Glutamatergic neuron (in vitro differentiated cells): ENCODE measurements around the gene DBF4B. TPM values are rescaled to one million over a fixed set of nuclear protein-coding genes. Genes with fewer than 3 reads are reported as not detected.

Experiments used
- DNase-seq: peaks from one replicate; pipeline ENCODE4 v3.0.0; 2022
- H3K27ac Mint-ChIP-seq: one replicate; pipeline ENCODE4 v1.8.0; 2020; ENCODE audit warnings: mild to moderate bottlenecking, mixed read lengths, inconsistent platforms; ENCODE audit not compliant: unreplicated experiment
- H3K27me3 Mint-ChIP-seq: one replicate; pipeline ENCODE4 v1.8.0; 2020; ENCODE audit warnings: mild to moderate bottlenecking, moderate library complexity, mixed read lengths, inconsistent platforms; ENCODE audit not compliant: unreplicated experiment
- H3K36me3 Mint-ChIP-seq: one replicate; pipeline ENCODE4 v1.8.0; 2020; ENCODE audit warnings: mild to moderate bottlenecking, mixed read lengths, inconsistent platforms; ENCODE audit not compliant: unreplicated experiment
- H3K4me1 Mint-ChIP-seq: one replicate; pipeline ENCODE4 v1.8.0; 2020; ENCODE audit warnings: mild to moderate bottlenecking, low read depth, mixed read lengths, inconsistent platforms; ENCODE audit not compliant: unreplicated experiment
- H3K4me3 Mint-ChIP-seq: one replicate; pipeline ENCODE4 v1.8.0; 2020; ENCODE audit warnings: mild to moderate bottlenecking, mixed read lengths, inconsistent platforms; ENCODE audit not compliant: unreplicated experiment
- H3K9me3 Mint-ChIP-seq: one replicate; pipeline ENCODE4 v1.8.0; 2020; ENCODE audit warnings: mild to moderate bottlenecking, moderate library complexity, mixed read lengths, inconsistent platforms; ENCODE audit not compliant: unreplicated experiment
- total RNA-seq: library from RNA; stranded (reverse); fragmentation: NEBNext Ultra II Directional; extraction: Animal tissue kit (Norgen Biotek cat#: 25700); gene quantifications from one replicate; pipeline ENCODE4 v1.2.1, GENCODE V29; 2021; ENCODE audit not compliant: unreplicated experiment
- TF ChIP-seq, protein P1 (sequence below): fragments of 200-600 bp; sonication (generic); IDR thresholded peaks from one replicate; pipeline ENCODE4 v1.5.0; 2021; ENCODE audit not compliant: partially characterized antibody, unreplicated experiment

DBF4B gene
- total RNA-seq, 1 donor from 2014 or later: 15.5 TPM

DNA sequence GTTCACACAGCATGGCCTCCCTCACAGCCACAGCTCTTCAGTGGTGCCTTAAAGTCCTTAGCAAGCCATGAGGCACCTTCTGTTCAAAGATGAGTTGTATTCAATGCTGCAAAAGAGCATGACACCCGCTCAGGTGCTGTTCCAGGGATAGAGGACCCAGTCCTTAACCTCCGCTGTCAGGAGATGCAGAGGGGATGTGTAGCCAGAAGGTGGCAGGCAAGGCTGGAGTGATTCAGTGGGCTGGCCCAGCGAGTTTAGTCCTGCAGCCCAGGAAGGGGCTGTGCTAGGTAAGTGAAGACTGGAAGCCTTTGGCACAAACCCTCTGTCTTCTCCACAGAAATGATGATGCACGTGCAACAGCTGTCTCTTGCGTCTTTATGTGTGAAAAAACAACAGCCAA lies 25.3 kb downstream of the DBF4B start:
- Mint-ChIP-seq H3K36me3 (no peaks in the 10 kb centered on the region), H3K27ac (no peak overlapping the region), H3K4me1 (peaks cover 3% of the 10 kb centered on the region), H3K9me3 (peaks cover 4% of the 10 kb centered on the region), H3K27me3 (peaks cover 3% of the 10 kb centered on the region), H3K4me3 (peak overlapping the region; percentile 7)
- DNase-seq: peak; percentile 73
- TF ChIP-seq, protein P1, sequence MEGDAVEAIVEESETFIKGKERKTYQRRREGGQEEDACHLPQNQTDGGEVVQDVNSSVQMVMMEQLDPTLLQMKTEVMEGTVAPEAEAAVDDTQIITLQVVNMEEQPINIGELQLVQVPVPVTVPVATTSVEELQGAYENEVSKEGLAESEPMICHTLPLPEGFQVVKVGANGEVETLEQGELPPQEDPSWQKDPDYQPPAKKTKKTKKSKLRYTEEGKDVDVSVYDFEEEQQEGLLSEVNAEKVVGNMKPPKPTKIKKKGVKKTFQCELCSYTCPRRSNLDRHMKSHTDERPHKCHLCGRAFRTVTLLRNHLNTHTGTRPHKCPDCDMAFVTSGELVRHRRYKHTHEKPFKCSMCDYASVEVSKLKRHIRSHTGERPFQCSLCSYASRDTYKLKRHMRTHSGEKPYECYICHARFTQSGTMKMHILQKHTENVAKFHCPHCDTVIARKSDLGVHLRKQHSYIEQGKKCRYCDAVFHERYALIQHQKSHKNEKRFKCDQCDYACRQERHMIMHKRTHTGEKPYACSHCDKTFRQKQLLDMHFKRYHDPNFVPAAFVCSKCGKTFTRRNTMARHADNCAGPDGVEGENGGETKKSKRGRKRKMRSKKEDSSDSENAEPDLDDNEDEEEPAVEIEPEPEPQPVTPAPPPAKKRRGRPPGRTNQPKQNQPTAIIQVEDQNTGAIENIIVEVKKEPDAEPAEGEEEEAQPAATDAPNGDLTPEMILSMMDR: peak; percentile 48

GRCh38 chr17:44734272-44734671 lies 25.8 kb downstream of the DBF4B start:
- Mint-ChIP-seq H3K36me3 (no peaks in the 10 kb centered on the region), H3K9me3 (peaks cover 4% of the 10 kb centered on the region), H3K4me3 (no peak overlapping the region), H3K27ac (no peak overlapping the region), H3K4me1 (peaks cover 3% of the 10 kb centered on the region), H3K27me3 (peaks cover 3% of the 10 kb centered on the region)
- TF ChIP-seq, protein P1: no peak
- DNase-seq: no peak

DNA sequence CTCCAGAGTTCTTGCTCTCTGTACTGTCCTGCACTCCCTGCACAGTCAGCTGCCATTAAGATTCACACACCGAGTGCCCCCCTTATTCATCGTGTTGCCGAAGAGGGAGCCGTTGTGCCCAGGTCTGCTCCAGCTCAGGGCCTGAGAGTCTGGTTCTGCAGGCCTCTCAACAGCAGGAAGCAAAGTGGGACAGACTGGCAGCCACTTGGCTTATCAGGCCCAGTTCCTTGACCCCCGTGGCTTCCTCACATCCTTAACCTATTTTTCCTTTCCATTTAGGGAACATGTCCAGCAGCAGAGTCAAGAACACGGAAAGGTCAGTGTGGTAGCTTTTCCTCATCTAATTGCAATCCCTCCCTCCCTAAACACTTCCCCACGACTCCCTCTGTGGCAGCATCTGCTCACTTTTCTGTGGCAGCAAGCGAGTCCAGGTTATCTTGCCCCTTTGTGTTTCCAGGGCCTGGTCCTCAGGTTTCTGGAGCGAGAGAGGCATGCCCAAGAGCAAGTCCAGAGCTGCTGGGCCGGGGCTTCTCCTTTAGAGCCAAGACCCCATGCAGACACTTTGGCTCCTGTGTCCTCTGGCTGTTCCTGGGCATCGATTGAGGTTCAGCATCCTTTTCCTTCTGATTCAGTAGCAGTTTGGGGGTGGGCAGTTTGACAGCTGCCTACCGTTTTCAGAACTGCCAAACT lies 28.2 kb downstream of the DBF4B start:
- no peak overlapping the region for H3K27ac Mint-ChIP-seq
- H3K9me3 Mint-ChIP-seq: peaks cover 4% of the 10 kb centered on the region
- no peak for DNase-seq
- H3K36me3 Mint-ChIP-seq: no peaks in the 10 kb centered on the region
- H3K27me3 Mint-ChIP-seq: peaks cover under 1% of the 10 kb centered on the region
- H3K4me3 Mint-ChIP-seq: no peak overlapping the region
- TF ChIP-seq, protein P1: no peak
- H3K4me1 Mint-ChIP-seq: peaks cover 3% of the 10 kb centered on the region

DNA sequence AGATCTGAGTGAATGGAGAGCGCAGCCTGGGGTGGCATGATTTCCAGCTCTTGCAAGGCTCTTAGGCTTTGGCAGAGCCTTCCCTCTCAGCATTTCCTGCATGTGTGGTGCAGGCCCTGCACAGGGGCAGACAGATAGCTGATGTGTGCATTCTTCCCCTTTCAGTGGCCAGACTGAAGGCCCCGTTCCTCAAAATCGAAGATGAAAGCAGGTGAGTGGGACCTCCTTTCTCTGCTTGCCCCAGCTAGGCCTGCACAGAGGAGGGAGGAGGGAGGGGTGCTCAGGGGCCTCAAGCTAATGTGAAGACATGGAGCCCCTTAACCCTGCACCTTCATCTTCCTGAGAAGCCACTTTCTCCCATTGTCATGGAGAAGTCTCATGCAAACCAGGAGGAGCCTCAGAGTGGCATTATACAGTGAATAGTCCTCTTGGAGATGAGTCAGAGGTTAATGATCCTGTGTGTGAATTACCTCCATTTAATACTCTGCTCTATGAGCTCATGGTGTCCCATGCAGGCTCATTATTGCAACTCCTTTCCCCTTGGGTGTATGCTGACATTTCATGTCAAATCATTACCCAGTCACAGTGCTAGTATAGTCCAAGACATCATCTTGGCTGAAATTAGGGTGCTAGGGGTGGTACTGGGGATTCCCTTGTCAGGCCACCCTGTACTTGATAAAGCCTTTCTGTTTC lies 29.9 kb downstream of the DBF4B start:
- Mint-ChIP-seq H3K36me3 (no peaks in the 10 kb centered on the region), H3K27ac (no peak overlapping the region), H3K4me1 (peaks cover 3% of the 10 kb centered on the region), H3K9me3 (peaks cover 2% of the 10 kb centered on the region), H3K27me3 (no peaks in the 10 kb centered on the region), H3K4me3 (no peak overlapping the region)
- DNase-seq: no peak
- TF ChIP-seq, protein P1: no peak

- H3K27me3 Mint-ChIP-seq: no peaks in the 10 kb centered on the region
- no peak for DNase-seq
- peaks cover 3% of the 10 kb centered on the region for H3K4me1 Mint-ChIP-seq
- H3K4me3 Mint-ChIP-seq: no peak overlapping the region
- no peak overlapping the region for H3K27ac Mint-ChIP-seq
- no peaks in the 10 kb centered on the region for H3K36me3 Mint-ChIP-seq
- no peaks in the 10 kb centered on the region for H3K9me3 Mint-ChIP-seq
- TF ChIP-seq, protein P1: no peak
These were observed 32.9 kb downstream of the DBF4B start for GRCh38 chr17:44741316-44741715.
